HG03558 (cell line): ENCODE results near the gene TMED7.

Experiments used
- ATAC-seq: cut with Tn5 transposase; IDR thresholded peaks from one replicate; pipeline ENCODE4 v1.9.1; 2021; ENCODE audit warnings: moderate number of reproducible peaks; ENCODE audit not compliant: unreplicated experiment; ENCODE audit errors: extremely low read depth

Gene TMED7

DNA sequence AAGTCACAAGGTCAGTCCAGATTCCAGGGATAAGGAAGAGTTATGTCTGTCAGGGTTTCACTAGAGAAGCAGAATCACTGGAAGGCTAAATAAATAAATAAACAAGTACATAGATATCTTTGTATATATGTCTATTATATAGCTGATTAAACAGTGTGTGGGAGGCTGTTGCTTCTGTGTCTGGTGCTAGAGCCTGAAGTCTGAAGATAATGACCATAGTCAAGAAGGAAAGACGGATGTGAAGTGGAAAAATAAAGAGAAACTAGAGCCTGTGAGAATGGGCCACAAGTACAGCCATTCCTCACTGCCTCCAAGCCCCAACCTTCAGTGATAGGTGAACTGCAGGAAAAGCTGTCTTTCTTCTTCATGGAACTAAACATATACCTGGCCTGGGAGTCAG is 4.1 kb upstream of the TMED7 start:
- no peak for ATAC-seq

DNA sequence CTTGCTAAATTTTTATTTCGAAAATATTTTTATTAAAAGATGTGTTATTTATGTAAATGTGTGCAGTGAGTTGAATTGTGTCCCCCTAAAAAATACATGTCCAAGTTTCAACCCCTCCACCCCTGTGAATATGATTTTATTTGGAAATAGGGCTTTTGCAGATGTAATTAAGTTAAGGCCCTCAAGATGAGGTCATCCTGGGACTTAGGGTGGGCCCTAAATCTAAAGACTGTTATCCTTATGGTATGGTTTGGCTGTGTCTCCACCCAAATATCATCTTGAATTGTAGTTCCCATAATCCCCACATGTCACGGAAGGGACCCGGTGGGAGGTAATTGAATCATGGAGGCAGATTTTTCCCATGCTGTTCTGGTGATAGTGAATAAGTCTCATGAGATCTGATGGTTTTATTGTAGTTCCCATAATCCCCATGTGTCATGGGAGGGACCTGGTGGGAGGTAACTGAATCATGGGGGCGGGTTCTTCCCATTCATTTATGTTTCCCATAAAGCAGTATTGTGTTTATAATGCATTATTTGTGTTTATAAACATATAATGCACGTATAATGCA is 1.5 kb upstream of the TMED7 start:
- ATAC-seq: no peak

DNA sequence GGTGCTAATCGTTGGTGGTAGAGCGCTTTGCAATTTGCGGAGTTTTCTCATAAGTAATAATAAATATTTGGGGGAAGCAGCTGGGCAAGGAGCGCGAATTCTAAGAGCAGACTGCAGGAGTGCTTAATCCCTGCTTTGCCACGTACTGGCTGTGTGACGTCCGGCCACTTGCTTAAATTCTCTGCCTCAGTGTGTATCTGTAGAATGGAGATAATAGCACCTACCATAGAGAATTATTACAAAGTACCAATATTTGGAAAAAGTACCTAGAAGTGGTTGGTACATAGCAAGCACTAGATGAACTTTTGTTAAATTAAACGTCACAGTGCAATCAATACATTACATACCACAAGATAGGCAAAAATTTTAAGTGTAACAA is 598 bp upstream of the TMED7 start:
- ATAC-seq: peak; percentile 14

- ATAC-seq: no peak
Measured at GRCh38 chr5:115624994-115625393, 842 bp downstream of the TMED7 start.

DNA sequence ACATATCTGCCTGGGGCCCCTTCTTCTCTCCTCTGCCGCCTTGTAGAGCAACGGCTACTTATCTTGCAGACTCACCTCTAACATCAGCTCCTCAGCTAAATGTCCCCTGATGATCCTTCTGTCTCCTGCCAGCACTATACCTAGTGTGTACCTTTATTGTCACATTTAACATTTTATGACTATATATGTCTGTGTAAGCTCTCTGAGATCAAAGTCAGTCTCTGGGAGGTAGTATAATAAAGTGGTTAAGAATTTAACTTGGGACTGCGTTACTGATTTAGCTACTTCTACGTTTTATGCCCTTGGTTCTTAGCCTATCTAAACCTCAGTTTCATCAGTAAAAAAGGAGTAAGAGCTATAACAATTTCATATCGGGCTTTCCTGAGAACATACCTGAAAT is 2.2 kb downstream of the TMED7 start:
- no peak for ATAC-seq

GRCh38 chr5:115621365-115621900 is 4.4 kb downstream of the TMED7 start:
- ATAC-seq: no peak

- no peak for ATAC-seq
Measured at GRCh38 chr5:115616892-115617291, 8.9 kb downstream of the TMED7 start.

DNA sequence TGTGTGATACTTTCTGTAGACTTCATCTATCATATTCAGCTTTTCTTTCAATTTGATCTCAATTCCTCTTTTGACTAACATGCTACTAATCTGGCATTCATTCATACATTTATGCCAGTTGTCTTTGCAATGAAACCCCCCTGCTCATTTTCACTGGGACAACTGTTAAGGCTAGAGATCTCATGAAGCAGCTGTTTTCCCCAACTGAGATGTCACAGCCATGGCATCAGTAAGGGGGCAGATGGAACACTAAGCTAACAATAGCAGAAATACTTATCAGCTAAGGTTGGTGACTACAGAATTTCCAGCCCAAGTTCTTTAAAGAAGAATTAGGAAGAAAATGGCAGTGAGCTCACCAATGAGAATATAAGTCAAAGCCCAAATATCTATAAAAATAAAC is 9.4 kb downstream of the TMED7 start:
- ATAC-seq: no peak

DNA sequence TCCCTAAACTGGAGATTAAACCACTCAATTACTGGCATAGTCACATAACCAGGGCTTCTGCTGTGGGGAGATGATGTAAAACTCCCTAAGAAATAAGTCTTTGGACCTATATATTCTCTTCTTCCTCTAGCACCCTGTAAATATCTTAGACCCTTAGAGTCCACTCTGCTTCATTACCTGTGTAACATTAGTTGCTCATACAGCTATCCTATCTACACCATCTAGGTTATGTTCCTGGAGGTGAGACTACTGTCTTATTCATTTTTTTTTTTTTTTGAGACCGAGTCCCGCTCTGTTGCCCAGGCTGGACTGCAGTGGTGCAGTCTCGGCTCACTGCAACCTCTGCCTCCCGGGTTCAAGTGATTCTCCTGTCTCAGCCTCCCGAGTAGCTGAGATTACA is 14.0 kb downstream of the TMED7 start:
- no peak for ATAC-seq

- no peak for ATAC-seq
Measured at GRCh38 chr5:115607935-115608334, 17.9 kb downstream of the TMED7 start.

DNA sequence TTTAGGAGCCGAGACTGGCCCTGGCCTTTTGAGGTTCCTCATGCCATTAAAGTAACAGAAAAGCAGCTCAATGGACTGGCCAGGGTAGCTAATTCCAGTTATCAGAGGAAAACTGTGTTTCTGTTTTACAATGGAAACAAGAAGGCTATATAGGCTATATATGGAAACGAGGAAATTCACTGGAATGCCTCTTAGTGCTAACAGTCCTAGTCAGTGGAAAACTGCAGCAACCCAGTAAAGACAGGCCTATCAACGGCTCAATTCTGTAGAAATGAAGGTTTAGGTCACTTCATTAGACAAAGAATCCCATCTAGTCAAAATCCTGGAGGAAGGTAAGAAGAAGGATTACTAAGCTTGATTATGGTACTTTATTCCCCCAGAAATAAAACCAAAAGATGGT is 20.4 kb downstream of the TMED7 start:
- ATAC-seq: no peak

DNA sequence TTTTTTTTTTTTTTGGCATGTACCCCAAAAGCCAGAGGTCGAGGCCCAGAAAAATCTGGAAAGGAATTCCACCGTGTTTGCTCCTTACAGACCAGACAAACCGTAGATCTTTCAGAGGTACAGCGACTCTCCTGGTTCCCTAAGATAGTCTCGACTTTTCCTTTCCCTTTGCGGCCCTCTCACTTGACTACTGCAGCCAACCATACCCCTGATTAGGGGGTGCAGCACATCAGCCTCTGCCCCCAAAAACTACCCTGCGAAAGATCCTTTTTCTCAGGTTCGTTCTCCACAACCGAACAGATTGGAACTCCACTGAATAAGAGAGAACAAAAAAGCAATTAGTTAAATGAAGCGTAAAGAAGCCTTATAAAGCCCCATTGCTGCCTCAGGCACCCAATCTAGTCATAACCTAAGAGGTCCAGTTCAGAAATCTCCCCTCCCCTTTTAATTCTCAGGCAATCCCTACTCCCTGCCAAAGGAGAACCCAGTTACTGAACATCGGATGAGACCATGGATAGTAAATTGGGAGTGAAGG is 23.2 kb downstream of the TMED7 start:
- ATAC-seq: no peak

GRCh38 chr5:115601701-115602590 is 23.9 kb downstream of the TMED7 start, which contains the start of gene TICAM2:
Gene TICAM2, minus strand, starts transcription at chr5:115602479. Its CDS starts 21,223 bp downstream, at chr5:115581256.
- peak; percentile 76 for ATAC-seq

DNA sequence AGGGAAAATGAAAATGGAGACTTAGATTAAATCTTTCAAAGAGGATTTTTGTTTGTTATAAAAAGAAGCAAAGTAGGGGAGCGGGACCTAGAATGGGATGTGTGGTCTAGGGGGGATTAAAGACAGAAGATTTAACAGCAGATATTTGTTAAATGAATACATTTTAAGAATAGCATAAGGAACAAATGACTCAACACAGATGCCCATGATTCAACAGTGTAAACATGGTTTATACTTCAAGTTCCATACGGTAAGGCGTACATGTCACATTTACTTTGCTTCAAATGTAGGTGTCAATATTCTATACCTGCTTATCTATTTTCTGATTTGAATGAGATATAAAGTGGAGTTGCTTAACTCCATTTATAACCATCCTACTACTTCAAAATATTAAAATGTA is 25.1 kb downstream of the TMED7 start:
- no peak for ATAC-seq

- peak; percentile 2 for ATAC-seq
Measured at GRCh38 chr5:115599924-115600323, 25.9 kb downstream of the TMED7 start.

- ATAC-seq: peak; percentile 36
Measured at GRCh38 chr5:115599502-115599901, 26.3 kb downstream of the TMED7 start.

- ATAC-seq: no peak
Measured at GRCh38 chr5:115594128-115595047, 31.4 kb downstream of the TMED7 start.

DNA sequence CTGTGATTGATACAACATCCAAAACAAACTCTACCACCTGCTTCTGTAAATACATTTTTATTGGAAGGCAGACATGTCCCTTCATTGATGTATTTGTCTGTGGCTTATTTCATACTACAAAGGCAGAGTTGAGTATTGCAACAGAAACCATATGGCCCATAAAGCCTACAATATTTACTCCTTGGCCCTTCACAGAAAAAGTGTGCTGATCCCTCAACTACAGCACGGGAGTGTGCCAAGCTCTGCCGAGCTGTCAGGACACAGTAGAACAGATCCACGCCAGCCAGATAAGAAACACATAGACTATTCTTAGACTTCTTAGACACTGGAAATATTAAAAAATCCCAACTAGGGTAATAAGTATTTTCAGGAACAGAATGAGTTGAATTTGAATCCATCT is 36.8 kb downstream of the TMED7 start:
- no peak for ATAC-seq

GRCh38 chr5:115588640-115589039 is 37.2 kb downstream of the TMED7 start:
- no peak for ATAC-seq

DNA sequence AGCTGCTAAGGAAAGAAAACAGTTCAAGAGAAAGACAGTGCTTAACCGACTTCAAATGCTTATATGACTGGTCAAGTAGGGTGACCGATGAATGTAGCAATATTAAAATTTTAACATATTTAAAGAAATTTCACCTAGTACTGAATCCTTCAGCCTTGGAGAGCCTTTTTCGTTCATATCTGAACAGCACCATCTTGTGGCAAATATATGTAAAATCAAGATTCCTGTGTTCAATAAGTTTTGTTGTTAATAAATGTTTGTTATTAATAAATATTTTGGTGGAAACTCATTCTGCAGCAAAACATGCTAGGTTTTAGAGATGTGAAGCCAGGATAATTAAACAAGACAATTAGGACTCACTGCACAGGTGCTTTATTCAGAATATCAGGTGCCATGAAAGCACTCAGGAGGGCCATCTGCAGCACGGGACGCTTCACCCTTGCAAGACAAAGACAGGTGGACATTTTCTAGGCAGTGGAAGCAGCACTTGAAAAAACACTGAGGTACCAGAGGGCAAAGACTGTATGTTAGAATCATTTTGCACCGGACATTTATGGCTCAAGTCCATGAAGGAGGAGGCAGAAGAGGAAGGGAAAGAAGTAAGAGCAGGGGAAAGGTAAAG is 39.2 kb downstream of the TMED7 start:
- no peak for ATAC-seq
